ENCODE results near the gene USP17L17. TPM values are rescaled to one million over a fixed set of nuclear protein-coding genes. Genes with fewer than 3 reads are reported as not detected.
A peak's percentile ranks its signal among the peaks of the same experiment; 100 is the strongest.
"Not testable (repeated sequence)": the region's sequence is repeated elsewhere in the genome, so short reads cannot be mapped to it uniquely, and the experiment has no call there.

USP17L17 gene, protein sequence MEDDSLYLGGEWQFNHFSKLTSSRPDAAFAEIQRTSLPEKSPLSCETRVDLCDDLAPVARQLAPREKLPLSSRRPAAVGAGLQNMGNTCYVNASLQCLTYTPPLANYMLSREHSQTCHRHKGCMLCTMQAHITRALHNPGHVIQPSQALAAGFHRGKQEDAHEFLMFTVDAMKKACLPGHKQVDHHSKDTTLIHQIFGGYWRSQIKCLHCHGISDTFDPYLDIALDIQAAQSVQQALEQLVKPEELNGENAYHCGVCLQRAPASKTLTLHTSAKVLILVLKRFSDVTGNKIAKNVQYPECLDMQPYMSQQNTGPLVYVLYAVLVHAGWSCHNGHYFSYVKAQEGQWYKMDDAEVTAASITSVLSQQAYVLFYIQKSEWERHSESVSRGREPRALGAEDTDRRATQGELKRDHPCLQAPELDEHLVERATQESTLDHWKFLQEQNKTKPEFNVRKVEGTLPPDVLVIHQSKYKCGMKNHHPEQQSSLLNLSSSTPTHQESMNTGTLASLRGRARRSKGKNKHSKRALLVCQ
- total RNA-seq: not detected in 2 replicates
- long read RNA-seq: 0 reads

DNA sequence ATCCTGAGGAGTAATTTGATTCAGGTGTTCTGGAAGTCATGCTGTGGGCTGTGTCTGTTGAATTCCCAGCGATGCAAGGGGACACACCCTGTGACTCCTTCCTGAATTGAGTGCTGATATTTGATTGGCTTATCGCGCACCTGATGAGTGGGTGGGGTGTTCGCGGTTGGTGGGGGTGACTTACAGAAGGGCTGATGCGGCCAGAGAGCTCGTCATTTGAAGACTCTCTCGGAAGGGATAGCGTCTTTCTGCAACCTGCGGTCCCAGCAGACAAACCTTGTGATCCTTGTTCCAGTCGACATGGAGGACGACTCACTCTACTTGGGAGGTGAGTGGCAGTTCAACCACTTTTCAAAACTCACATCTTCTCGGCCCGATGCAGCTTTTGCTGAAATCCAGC lies at the start of gene USP17L17:
TSS of gene USP17L17 (plus strand) at position 301 of the 400 bp plus-strand sequence. CDS start at position 301, 0 bp downstream.
- not testable (repeated sequence) for H3K4me3 Mint-ChIP-seq (ENCODE audit: low read depth); H3K27me3 Mint-ChIP-seq; H3K36me3 Mint-ChIP-seq (ENCODE audit: insufficient read depth); H3K9me3 Mint-ChIP-seq (ENCODE audit: low read depth); DNase-seq (ENCODE audit: low spot score, unreplicated experiment); H3K27ac Mint-ChIP-seq; H3K4me1 Mint-ChIP-seq (ENCODE audit: low read depth)

DNA sequence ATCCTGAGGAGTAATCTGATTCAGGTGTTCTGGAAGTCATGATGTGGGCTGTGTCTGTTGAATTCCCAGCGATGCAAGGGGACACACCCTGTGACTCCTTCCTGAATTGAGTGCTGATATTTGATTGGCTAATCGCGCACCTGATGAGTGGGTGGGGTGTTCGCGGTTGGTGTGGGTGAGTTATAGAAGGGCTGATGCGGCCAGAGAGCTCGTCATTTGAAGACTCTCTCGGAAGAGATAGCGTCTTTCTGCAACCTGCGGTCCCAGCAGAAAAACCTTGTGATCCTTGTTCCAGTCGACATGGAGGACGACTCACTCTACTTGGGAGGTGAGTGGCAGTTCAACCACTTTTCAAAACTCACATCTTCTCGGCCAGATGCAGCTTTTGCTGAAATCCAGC lies 33.3 kb upstream of the USP17L17 start, which contains the start of gene USP17L10:
TSS of gene USP17L10 (plus strand) at position 301 of the 400 bp plus-strand sequence. CDS start at position 301, 0 bp downstream.
- not testable (repeated sequence) for DNase-seq (ENCODE audit: low spot score, unreplicated experiment); H3K27ac Mint-ChIP-seq; H3K9me3 Mint-ChIP-seq (ENCODE audit: low read depth); H3K4me3 Mint-ChIP-seq (ENCODE audit: low read depth); H3K36me3 Mint-ChIP-seq (ENCODE audit: insufficient read depth); H3K27me3 Mint-ChIP-seq; H3K4me1 Mint-ChIP-seq (ENCODE audit: low read depth)

DNA sequence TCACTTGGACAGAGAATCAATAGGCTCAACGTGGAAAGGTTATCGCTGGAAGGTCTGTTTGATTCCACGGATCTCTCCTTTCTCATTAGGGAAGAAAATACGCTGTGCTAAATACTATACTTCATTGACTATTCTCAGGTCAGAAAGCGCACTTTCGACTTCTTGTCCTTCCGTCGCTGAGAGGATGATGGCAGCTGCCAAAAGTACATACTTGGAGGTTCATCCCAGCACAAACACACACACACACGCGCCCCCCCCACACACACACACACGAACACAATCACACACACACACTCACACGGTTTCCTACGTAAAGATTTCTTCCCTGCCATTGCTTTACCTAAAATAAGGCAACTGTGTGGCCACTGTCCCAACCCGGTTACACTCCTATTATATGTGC lies 29.0 kb upstream of the USP17L17 start:
- H3K9me3 Mint-ChIP-seq (ENCODE audit: low read depth); H3K27ac Mint-ChIP-seq; H3K27me3 Mint-ChIP-seq; H3K4me1 Mint-ChIP-seq (ENCODE audit: low read depth); H3K4me3 Mint-ChIP-seq (ENCODE audit: low read depth); DNase-seq (ENCODE audit: low spot score, unreplicated experiment); H3K36me3 Mint-ChIP-seq (ENCODE audit: insufficient read depth): not testable (repeated sequence)

DNA sequence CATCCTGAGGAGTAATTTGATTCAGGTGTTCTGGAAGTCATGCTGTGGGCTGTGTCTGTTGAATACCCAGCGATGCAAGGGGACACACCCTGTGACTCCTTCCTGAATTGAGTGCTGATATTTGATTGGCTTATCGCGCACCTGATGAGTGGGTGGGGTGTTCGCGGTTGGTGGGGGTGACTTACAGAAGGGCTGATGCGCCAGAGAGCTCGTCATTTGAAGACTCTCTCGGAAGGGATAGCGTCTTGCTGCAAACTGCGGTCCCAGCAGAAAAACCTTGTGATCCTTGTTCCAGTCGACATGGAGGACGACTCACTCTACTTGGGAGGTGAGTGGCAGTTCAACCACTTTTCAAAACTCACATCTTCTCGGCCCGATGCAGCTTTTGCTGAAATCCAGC lies 28.6 kb upstream of the USP17L17 start, which contains the start of gene USP17L11:
TSS of gene USP17L11 (plus strand) at position 301 of the 400 bp plus-strand sequence. CDS start at position 301, 0 bp downstream.
- H3K27ac Mint-ChIP-seq; H3K9me3 Mint-ChIP-seq (ENCODE audit: low read depth); H3K4me3 Mint-ChIP-seq (ENCODE audit: low read depth); H3K27me3 Mint-ChIP-seq; DNase-seq (ENCODE audit: low spot score, unreplicated experiment); H3K4me1 Mint-ChIP-seq (ENCODE audit: low read depth); H3K36me3 Mint-ChIP-seq (ENCODE audit: insufficient read depth): not testable (repeated sequence)

DNA sequence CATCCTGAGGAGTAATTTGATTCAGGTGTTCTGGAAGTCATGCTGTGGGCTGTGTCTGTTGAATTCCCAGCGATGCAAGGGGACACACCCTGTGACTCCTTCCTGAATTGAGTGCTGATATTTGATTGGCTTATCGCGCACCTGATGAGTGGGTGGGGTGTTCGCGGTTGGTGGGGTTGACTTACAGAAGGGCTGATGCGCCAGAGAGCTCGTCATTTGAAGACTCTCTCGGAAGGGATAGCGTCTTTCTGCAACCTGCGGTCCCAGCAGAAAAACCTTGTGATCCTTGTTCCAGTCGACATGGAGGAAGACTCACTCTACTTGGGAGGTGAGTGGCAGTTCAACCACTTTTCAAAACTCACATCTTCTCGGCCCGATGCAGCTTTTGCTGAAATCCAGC lies 23.8 kb upstream of the USP17L17 start, which contains the start of gene USP17L12:
TSS of gene USP17L12 (plus strand) at position 301 of the 400 bp plus-strand sequence. CDS start at position 301, 0 bp downstream.
- not testable (repeated sequence) for H3K27ac Mint-ChIP-seq; H3K36me3 Mint-ChIP-seq (ENCODE audit: insufficient read depth); H3K27me3 Mint-ChIP-seq; H3K4me1 Mint-ChIP-seq (ENCODE audit: low read depth); H3K4me3 Mint-ChIP-seq (ENCODE audit: low read depth); H3K9me3 Mint-ChIP-seq (ENCODE audit: low read depth); DNase-seq (ENCODE audit: low spot score, unreplicated experiment)

DNA sequence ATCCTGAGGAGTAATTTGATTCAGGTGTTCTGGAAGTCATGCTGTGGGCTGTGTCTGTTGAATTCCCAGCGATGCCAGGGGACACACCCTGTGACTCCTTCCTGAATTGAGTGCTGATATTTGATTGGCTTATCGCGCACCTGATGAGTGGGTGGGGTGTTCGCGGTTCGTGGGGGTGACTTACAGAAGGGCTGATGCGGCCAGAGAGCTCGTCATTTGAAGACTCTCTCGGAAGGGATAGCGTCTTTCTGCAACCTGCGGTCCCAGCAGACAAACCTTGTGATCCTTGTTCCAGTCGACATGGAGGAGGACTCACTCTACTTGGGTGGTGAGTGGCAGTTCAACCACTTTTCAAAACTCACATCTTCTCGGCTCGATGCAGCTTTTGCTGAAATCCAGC lies 19.1 kb upstream of the USP17L17 start, which contains the start of gene USP17L13:
TSS of gene USP17L13 (plus strand) at position 301 of the 400 bp plus-strand sequence. CDS start at position 301, 0 bp downstream.
- H3K4me1 Mint-ChIP-seq (ENCODE audit: low read depth); H3K9me3 Mint-ChIP-seq (ENCODE audit: low read depth); H3K27ac Mint-ChIP-seq; H3K4me3 Mint-ChIP-seq (ENCODE audit: low read depth); H3K27me3 Mint-ChIP-seq; H3K36me3 Mint-ChIP-seq (ENCODE audit: insufficient read depth); DNase-seq (ENCODE audit: low spot score, unreplicated experiment): not testable (repeated sequence)

DNA sequence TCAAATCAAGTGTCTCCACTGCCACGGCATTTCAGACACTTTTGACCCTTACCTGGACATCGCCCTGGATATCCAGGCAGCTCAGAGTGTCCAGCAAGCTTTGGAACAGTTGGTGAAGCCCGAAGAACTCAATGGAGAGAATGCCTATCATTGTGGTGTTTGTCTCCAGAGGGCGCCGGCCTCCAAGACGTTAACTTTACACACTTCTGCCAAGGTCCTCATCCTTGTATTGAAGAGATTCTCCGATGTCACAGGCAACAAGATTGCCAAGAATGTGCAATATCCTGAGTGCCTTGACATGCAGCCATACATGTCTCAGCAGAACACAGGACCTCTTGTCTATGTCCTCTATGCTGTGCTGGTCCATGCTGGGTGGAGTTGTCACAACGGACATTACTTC lies 13.4 kb upstream of the USP17L17 start:
- not testable (repeated sequence) for H3K9me3 Mint-ChIP-seq (ENCODE audit: low read depth)

DNA sequence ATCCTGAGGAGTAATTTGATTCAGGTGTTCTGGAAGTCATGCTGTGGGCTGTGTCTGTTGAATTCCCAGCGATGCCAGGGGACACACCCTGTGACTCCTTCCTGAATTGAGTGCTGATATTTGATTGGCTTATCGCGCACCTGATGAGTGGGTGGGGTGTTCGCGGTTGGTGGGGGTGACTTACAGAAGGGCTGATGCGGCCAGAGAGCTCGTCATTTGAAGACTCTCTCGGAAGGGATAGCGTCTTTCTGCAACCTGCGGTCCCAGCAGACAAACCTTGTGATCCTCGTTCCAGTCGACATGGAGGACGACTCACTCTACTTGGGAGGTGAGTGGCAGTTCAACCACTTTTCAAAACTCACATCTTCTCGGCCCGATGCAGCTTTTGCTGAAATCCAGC lies 9.6 kb upstream of the USP17L17 start, which contains the start of gene USP17L15:
TSS of gene USP17L15 (plus strand) at position 301 of the 400 bp plus-strand sequence. CDS start at position 301, 0 bp downstream.
- H3K4me3 Mint-ChIP-seq (ENCODE audit: low read depth); H3K27me3 Mint-ChIP-seq; H3K36me3 Mint-ChIP-seq (ENCODE audit: insufficient read depth); H3K4me1 Mint-ChIP-seq (ENCODE audit: low read depth); H3K9me3 Mint-ChIP-seq (ENCODE audit: low read depth); DNase-seq (ENCODE audit: low spot score, unreplicated experiment); H3K27ac Mint-ChIP-seq: not testable (repeated sequence)

More for the DNA sequence above, 13.4 kb upstream of the USP17L17 start:
- not testable (repeated sequence) for H3K4me1 Mint-ChIP-seq (ENCODE audit: low read depth); DNase-seq (ENCODE audit: low spot score, unreplicated experiment); H3K36me3 Mint-ChIP-seq (ENCODE audit: insufficient read depth); H3K27me3 Mint-ChIP-seq; H3K27ac Mint-ChIP-seq; H3K4me3 Mint-ChIP-seq (ENCODE audit: low read depth)

DNA sequence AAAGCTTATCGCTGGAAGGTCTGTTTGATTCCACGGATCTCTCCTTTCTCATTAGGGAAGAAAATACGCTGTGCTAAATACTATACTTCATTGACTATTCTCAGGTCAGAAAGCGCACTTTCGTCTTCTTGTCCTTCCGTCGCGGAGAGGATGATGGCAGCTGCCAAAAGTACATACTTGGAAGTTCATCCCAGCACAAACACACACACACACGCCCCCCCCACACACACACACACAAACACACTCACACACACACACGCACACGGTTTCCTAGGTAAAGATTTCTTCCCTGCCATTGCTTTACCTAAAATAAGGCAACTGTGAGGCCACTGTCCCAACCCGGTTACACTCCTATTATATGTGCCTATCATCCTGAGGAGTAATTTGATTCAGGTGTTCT lies 5.2 kb upstream of the USP17L17 start:
- H3K27me3 Mint-ChIP-seq; H3K9me3 Mint-ChIP-seq (ENCODE audit: low read depth); DNase-seq (ENCODE audit: low spot score, unreplicated experiment); H3K36me3 Mint-ChIP-seq (ENCODE audit: insufficient read depth); H3K27ac Mint-ChIP-seq; H3K4me1 Mint-ChIP-seq (ENCODE audit: low read depth); H3K4me3 Mint-ChIP-seq (ENCODE audit: low read depth): not testable (repeated sequence)

DNA sequence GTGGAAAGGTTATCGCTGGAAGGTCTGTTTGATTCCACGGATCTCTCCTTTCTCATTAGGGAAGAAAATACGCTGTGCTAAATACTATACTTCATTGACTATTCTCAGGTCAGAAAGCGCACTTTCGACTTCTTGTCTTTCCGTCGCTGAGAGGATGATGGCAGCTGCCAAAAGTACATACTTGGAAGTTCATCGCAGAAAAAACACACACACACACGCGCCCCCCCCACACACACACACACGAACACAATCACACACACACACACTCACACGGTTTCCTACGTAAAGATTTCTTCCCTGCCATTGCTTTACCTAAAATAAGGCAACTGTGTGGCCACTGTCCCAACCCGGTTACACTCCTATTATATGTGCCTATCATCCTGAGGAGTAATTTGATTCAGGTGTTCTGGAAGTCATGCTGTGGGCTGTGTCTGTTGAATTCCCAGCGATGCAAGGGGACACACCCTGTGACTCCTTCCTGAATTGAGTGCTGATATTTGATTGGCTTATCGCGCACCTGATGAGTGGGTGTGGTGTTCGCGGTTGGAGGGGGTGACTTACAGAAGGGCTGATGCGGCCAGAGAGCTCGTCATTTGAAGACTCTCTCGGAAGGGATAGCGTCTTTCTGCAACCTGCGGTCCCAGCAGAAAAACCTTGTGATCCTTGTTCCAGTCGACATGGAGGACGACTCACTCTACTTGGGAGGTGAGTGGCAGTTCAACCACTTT lies 4.4 kb downstream of the USP17L17 start, which contains the start of gene USP17L18:
TSS of gene USP17L18 (plus strand) at position 678 of the 728 bp plus-strand sequence. CDS start at position 678, 0 bp downstream.
- not testable (repeated sequence) for H3K4me1 Mint-ChIP-seq (ENCODE audit: low read depth); H3K27ac Mint-ChIP-seq; H3K9me3 Mint-ChIP-seq (ENCODE audit: low read depth); H3K4me3 Mint-ChIP-seq (ENCODE audit: low read depth); H3K36me3 Mint-ChIP-seq (ENCODE audit: insufficient read depth); H3K27me3 Mint-ChIP-seq
- DNase-seq (ENCODE audit: low spot score, unreplicated experiment): peak; percentile 7

DNA sequence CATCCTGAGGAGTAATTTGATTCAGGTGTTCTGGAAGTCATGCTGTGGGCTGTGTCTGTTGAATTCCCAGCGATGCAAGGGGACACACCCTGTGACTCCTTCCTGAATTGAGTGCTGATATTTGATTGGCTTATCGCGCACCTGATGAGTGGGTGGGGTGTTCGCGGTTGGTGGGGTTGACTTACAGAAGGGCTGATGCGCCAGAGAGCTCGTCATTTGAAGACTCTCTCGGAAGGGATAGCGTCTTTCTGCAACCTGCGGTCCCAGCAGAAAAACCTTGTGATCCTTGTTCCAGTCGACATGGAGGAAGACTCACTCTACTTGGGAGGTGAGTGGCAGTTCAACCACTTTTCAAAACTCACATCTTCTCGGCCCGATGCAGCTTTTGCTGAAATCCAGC lies 9.4 kb downstream of the USP17L17 start, which contains the start of gene USP17L19:
TSS of gene USP17L19 (plus strand) at position 301 of the 400 bp plus-strand sequence. CDS start at position 301, 0 bp downstream.
- DNase-seq (ENCODE audit: low spot score, unreplicated experiment); H3K27me3 Mint-ChIP-seq; H3K27ac Mint-ChIP-seq; H3K4me3 Mint-ChIP-seq (ENCODE audit: low read depth); H3K9me3 Mint-ChIP-seq (ENCODE audit: low read depth); H3K36me3 Mint-ChIP-seq (ENCODE audit: insufficient read depth); H3K4me1 Mint-ChIP-seq (ENCODE audit: low read depth): not testable (repeated sequence)

DNA sequence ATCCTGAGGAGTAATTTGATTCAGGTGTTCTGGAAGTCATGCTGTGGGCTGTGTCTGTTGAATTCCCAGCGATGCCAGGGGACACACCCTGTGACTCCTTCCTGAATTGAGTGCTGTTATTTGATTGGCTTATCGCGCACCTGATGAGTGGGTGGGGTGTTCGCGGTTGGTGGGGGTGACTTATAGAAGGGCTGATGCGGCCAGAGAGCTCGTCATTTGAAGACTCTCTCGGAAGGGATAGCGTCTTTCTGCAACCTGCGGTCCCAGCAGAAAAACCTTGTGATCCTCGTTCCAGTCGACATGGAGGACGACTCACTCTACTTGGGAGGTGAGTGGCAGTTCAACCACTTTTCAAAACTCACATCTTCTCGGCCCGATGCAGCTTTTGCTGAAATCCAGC lies 14.1 kb downstream of the USP17L17 start, which contains the start of gene USP17L20:
TSS of gene USP17L20 (plus strand) at position 301 of the 400 bp plus-strand sequence. CDS start at position 301, 0 bp downstream.
- H3K27ac Mint-ChIP-seq; H3K36me3 Mint-ChIP-seq (ENCODE audit: insufficient read depth); DNase-seq (ENCODE audit: low spot score, unreplicated experiment); H3K4me1 Mint-ChIP-seq (ENCODE audit: low read depth); H3K27me3 Mint-ChIP-seq; H3K9me3 Mint-ChIP-seq (ENCODE audit: low read depth); H3K4me3 Mint-ChIP-seq (ENCODE audit: low read depth): not testable (repeated sequence)
